SU-DHL-6 (cell line): Measurements from ENCODE around the gene STK26.

ENCODE experiments used
- H2AFZ ChIP-seq: fragments of 200-600 bp; sonication (generic); 2 replicates; pipeline ENCODE4 v1.6.1; 2014; ENCODE audit warnings: low read depth, mild to moderate bottlenecking, moderate library complexity, mixed read lengths, antibody characterized with exemption, low read length; ENCODE audit not compliant: severe bottlenecking
- H3F3A ChIP-seq: fragments of 200-600 bp; shearing (Covaris generic); 2 replicates; pipeline ENCODE4 v1.6.0; 2016; ENCODE audit warnings: antibody characterized with exemption, mild to moderate bottlenecking; ENCODE audit not compliant: insufficient read depth
- H3K27ac ChIP-seq: fragments of 200-600 bp; sonication (generic); 2 replicates; pipeline ENCODE4 v1.5.1; 2016; ENCODE audit warnings: low read depth, mild to moderate bottlenecking, low read length, moderate library complexity, mixed read lengths
- H3K27me3 ChIP-seq: fragments of 200-600 bp; sonication (generic), shearing (Covaris generic); 2 replicates; pipeline ENCODE4 v1.6.0; 2014; ENCODE audit warnings: mild to moderate bottlenecking, low read length
- H3K36me3 ChIP-seq: fragments of 200-600 bp; sonication (generic); 2 replicates; pipeline ENCODE4 v1.6.1; 2014; ENCODE audit warnings: mild to moderate bottlenecking, low read length, mixed read lengths
- H3K4me2 ChIP-seq: fragments of 300-600, 200-600 bp; shearing (Covaris generic), sonication (generic); 2 replicates; pipeline ENCODE4 v1.6.0; 2014; ENCODE audit warnings: low read length, low read depth, mild to moderate bottlenecking; ENCODE audit not compliant: poor library complexity, severe bottlenecking
- H3K4me3 ChIP-seq: fragments of 200-600 bp; sonication (generic); 2 replicates; pipeline ENCODE4 v1.5.1; 2014; ENCODE audit warnings: antibody characterized with exemption, low read length, mild to moderate bottlenecking, mixed read lengths; ENCODE audit not compliant: insufficient read depth, poor library complexity, severe bottlenecking
- H3K79me2 ChIP-seq: fragments of 200-600 bp; sonication (generic); 2 replicates; pipeline ENCODE4 v1.6.1; 2014; ENCODE audit warnings: mild to moderate bottlenecking, low read length, moderate library complexity; ENCODE audit not compliant: insufficient read depth
- H3K9ac ChIP-seq: fragments of 200-600 bp; sonication (generic); 2 replicates; pipeline ENCODE4 v1.7.0; 2014; ENCODE audit warnings: mild to moderate bottlenecking, low read length
- H3K9me2 ChIP-seq: fragments of 200-600 bp; sonication (generic); replicated peaks from 2 replicates; pipeline ENCODE4 v1.6.1; 2014; ENCODE audit warnings: low read length; ENCODE audit not compliant: insufficient read depth
- H3K9me3 ChIP-seq: fragments of 200-600 bp; sonication (generic); 2 replicates; pipeline ENCODE4 v1.6.1; 2014; ENCODE audit warnings: low read length, mixed read lengths; ENCODE audit not compliant: insufficient read depth
- H4K20me1 ChIP-seq: fragments of 200-600 bp; sonication (generic); 2 replicates; pipeline ENCODE4 v1.6.1; 2014; ENCODE audit warnings: low read depth, mild to moderate bottlenecking, antibody characterized with exemption, low read length, moderate library complexity, mixed read lengths
- CTCF ChIP-seq: fragments of 200-600 bp; sonication (generic); IDR thresholded peaks from one replicate; pipeline ENCODE4 v1.5.1; 2017; ENCODE audit warnings: antibody characterized with exemption, mild to moderate bottlenecking, low read length, moderate library complexity; ENCODE audit not compliant: insufficient read depth, poor library complexity, severe bottlenecking
- EZH2phosphoT487 ChIP-seq: fragments of 200-600 bp; sonication (generic), shearing (Covaris generic); conservative IDR thresholded peaks from 2 replicates; pipeline ENCODE4 v1.6.1; 2018; ENCODE audit warnings: mild to moderate bottlenecking, antibody characterized with exemption, low read length, moderate library complexity, mixed read lengths

The STK26 gene

DNA sequence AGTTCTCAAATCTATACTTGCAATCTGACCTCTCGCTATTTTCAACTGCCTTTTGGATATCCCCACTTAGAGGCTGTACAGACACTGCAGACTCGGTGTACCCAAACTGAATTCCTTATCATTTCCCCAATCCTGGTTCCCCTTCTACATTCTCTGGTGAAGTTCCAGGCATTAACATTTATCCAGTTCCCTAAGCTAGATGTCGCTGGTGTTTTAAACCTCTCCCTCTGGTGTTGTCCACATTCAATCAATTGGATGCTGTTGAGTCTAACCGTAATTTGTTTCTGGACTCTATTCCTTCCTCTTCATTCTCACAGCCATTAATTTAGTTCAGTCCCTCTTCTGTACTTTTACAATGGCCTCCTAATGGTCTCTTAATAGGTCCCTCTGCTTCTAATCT lies 7.2 kb upstream of the STK26 start:
- H3K27ac ChIP-seq, result no peak overlapping the region
- H3K9ac ChIP-seq, result no peak overlapping the region
- H2AFZ ChIP-seq, result no peak overlapping the region
- H3F3A ChIP-seq, result no peaks in the 10 kb centered on the region
- no peaks in the 10 kb centered on the region for H3K79me2 ChIP-seq
- H4K20me1 ChIP-seq, result no peaks in the 10 kb centered on the region
- no peaks in the 10 kb centered on the region for H3K9me3 ChIP-seq
- no peaks in the 10 kb centered on the region for H3K27me3 ChIP-seq
- H3K9me2 ChIP-seq, result no peaks in the 10 kb centered on the region
- no peak for TF ChIP-seq CTCF
- no peak for TF ChIP-seq EZH2phosphoT487
- no peak overlapping the region for H3K4me2 ChIP-seq
- no peak overlapping the region for H3K4me3 ChIP-seq
- H3K36me3 ChIP-seq, result no peaks in the 10 kb centered on the region

DNA sequence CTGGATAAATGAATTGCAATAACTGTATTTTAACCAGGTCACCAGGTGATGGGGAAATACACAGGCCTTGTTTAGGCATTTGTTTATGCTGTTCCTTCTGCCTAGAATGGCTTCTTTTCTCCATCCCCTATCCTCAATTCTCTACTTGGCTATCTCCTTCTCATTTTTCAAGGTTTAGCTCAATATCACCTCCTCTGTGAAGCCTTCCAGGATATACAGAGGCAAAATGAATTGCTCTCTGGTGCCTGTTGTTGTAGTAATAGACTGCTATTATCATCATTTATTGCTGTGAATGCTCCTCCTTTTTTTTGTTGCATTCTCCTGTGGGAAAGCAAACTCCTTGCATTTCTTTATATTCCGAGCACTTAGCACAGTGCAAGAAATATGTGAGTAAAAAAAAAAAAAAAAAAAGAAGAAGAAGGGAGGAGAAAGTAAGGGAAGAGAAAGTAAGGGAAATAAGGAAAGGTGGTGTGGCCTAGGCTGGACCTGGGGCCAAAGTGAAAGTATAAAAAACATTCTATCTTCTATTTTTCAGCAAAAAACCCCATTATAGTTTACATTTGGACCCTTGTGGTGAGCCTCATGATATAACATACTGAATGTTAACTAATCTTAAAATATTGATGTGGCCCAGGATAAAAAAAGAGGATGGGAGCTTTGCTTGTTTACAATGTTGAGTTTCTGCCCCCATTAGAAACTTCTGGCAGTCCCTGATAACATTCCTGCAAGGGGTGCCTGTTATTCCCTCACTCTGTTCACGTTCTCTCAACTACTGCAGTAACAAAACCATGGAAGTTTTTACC lies 6.3 kb upstream of the STK26 start:
- Histone ChIP-seq H4K20me1 (no peaks in the 10 kb centered on the region), H3K9ac (no peak overlapping the region), H3K9me3 (no peaks in the 10 kb centered on the region), H3K36me3 (no peaks in the 10 kb centered on the region), H3K4me2 (no peak overlapping the region), H3F3A (no peaks in the 10 kb centered on the region), H3K9me2 (no peaks in the 10 kb centered on the region), H3K79me2 (no peaks in the 10 kb centered on the region), H3K27me3 (no peaks in the 10 kb centered on the region), H3K27ac (no peak overlapping the region), H2AFZ (no peak overlapping the region), H3K4me3 (no peak overlapping the region)
- TF ChIP-seq CTCF, result no peak
- no peak for TF ChIP-seq EZH2phosphoT487

DNA sequence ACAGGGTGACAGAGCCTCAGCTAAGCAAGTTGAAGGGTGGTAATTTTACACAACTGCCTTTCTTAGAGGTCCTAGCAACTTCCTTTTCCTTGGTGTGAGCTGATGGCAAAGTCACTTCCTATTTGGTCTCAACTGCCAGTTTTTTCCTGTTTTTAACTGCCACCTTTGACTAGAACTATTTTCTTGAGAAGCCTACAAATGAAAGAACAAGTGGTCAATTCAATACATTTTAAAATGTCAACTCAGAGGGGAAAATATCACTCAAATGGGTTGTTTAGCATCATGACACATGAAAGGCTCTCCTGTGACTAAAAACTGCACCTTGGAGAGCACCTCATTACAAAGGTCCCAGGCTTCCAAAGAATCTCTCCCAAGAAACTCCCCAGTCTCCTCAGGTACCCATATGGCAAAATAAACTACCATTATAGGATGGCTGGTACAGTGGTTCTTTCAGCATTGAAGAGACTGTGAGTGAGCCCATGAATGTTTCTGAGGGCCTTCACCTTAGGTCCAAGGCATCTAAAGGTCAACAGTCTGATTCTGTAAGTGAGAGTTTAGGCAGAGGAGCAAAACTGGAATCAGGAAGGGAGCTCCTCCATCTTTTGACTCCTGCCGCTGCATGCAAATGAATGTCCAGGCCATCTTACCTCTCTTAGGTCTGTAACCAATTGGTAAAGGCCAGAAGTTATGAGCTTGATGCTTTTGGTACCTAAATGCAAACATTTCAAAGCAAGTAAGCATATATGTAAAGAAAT lies 5.5 kb upstream of the STK26 start:
- no peak overlapping the region for H3K27ac ChIP-seq
- H3K9me3 ChIP-seq, result no peaks in the 10 kb centered on the region
- H3K9me2 ChIP-seq, result no peaks in the 10 kb centered on the region
- H3K4me2 ChIP-seq, result no peak overlapping the region
- H3K27me3 ChIP-seq, result no peaks in the 10 kb centered on the region
- TF ChIP-seq CTCF (no peak), EZH2phosphoT487 (no peak)
- H3F3A ChIP-seq, result no peaks in the 10 kb centered on the region
- H3K9ac ChIP-seq, result no peak overlapping the region
- H4K20me1 ChIP-seq, result no peaks in the 10 kb centered on the region
- no peak overlapping the region for H2AFZ ChIP-seq
- no peaks in the 10 kb centered on the region for H3K79me2 ChIP-seq
- no peaks in the 10 kb centered on the region for H3K36me3 ChIP-seq
- no peak overlapping the region for H3K4me3 ChIP-seq
